HT-29 (cell line): ENCODE results near the gene POU3F1. TPM values are rescaled to one million over a fixed set of nuclear protein-coding genes. Genes with fewer than 3 reads are reported as not detected.

Experiments used
- DNase-seq: peaks from one replicate; pipeline ENCODE4 v3.0.0-alpha.2; 2015; ENCODE audit warnings: low spot score
- total RNA-seq: library from RNA; depleted of rRNA; stranded (reverse); fragments of >200 nt; shearing (Covaris generic); gene quantifications from 2 replicates; pipeline ENCODE4 v1.2.3, GENCODE V29; 2014; rRNA removed

The POU3F1 gene
- 0.94 and 1.1 TPM in 2 replicates for total RNA-seq

- no peak for DNase-seq
Observed at GRCh38 chr1:38046333-38046883, at the start of gene POU3F1. Gene POU3F1 (minus strand): TSS chr1:38046793. CDS start chr1:38046743, 50 bp downstream.

- DNase-seq: no peak
Observed at GRCh38 chr1:38095454-38095931, 48.9 kb upstream of the POU3F1 start.

GRCh38 chr1:38094711-38095290, 48.2 kb upstream of the POU3F1 start:
- no peak for DNase-seq

GRCh38 chr1:38093569-38094520, 47.3 kb upstream of the POU3F1 start:
- DNase-seq: no peak

GRCh38 chr1:38092256-38092655, 45.7 kb upstream of the POU3F1 start:
- DNase-seq: no peak

- no peak for DNase-seq
Observed at GRCh38 chr1:38090796-38091195, 44.2 kb upstream of the POU3F1 start.

- DNase-seq: no peak
Observed at GRCh38 chr1:38089712-38090360, 43.2 kb upstream of the POU3F1 start.

GRCh38 chr1:38088791-38089190, 42.2 kb upstream of the POU3F1 start:
- DNase-seq: no peak

- DNase-seq: peak; percentile 37
Observed at GRCh38 chr1:38088366-38088765, 41.8 kb upstream of the POU3F1 start.

GRCh38 chr1:38087676-38088075, 41.1 kb upstream of the POU3F1 start:
- DNase-seq: no peak

GRCh38 chr1:38085666-38086330, 39.2 kb upstream of the POU3F1 start:
- no peak for DNase-seq

GRCh38 chr1:38084700-38085099, 38.1 kb upstream of the POU3F1 start:
- no peak for DNase-seq

GRCh38 chr1:38084113-38084512, 37.5 kb upstream of the POU3F1 start:
- no peak for DNase-seq

- no peak for DNase-seq
Observed at GRCh38 chr1:38083541-38083940, 36.9 kb upstream of the POU3F1 start.

- no peak for DNase-seq
Observed at GRCh38 chr1:38082769-38083263, 36.2 kb upstream of the POU3F1 start.

- DNase-seq: no peak
Observed at GRCh38 chr1:38079019-38079418, 32.4 kb upstream of the POU3F1 start.

GRCh38 chr1:38077523-38078147, 31.0 kb upstream of the POU3F1 start:
- no peak for DNase-seq

- DNase-seq: no peak
Observed at GRCh38 chr1:38076455-38076854, 29.9 kb upstream of the POU3F1 start.

GRCh38 chr1:38076038-38076437, 29.4 kb upstream of the POU3F1 start:
- no peak for DNase-seq

- DNase-seq: no peak
Observed at GRCh38 chr1:38075191-38075590, 28.6 kb upstream of the POU3F1 start.

- DNase-seq: no peak
Observed at GRCh38 chr1:38074302-38074677, 27.7 kb upstream of the POU3F1 start.
